C4-2B (cell line): Measurements from ENCODE around the gene TMC4.
"Not testable (repeated sequence)": the region's sequence is repeated elsewhere in the genome, so short reads cannot be mapped to it uniquely, and the experiment has no call there.

Source experiments
- ZFX ChIP-seq: fragments of 450-650 bp; IDR thresholded peaks from 2 replicates; pipeline ENCODE4 v1.6.1; 2017
- TF ChIP-seq, protein P1 (sequence below): fragments of 450-650 bp; conservative IDR thresholded peaks from 2 replicates; pipeline ENCODE4 v1.5.1; 2017; ENCODE audit warnings: mild to moderate bottlenecking

- TF ChIP-seq, protein P1, sequence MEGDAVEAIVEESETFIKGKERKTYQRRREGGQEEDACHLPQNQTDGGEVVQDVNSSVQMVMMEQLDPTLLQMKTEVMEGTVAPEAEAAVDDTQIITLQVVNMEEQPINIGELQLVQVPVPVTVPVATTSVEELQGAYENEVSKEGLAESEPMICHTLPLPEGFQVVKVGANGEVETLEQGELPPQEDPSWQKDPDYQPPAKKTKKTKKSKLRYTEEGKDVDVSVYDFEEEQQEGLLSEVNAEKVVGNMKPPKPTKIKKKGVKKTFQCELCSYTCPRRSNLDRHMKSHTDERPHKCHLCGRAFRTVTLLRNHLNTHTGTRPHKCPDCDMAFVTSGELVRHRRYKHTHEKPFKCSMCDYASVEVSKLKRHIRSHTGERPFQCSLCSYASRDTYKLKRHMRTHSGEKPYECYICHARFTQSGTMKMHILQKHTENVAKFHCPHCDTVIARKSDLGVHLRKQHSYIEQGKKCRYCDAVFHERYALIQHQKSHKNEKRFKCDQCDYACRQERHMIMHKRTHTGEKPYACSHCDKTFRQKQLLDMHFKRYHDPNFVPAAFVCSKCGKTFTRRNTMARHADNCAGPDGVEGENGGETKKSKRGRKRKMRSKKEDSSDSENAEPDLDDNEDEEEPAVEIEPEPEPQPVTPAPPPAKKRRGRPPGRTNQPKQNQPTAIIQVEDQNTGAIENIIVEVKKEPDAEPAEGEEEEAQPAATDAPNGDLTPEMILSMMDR: not testable (repeated sequence)
- not testable (repeated sequence) for TF ChIP-seq ZFX
Measured at GRCh38 chr19:54214734-54215133, 41.8 kb upstream of the TMC4 start.
